Peyer's patch (tissue), 4 donors: ENCODE results near the gene TDRD12.

ENCODE experiments used
- CTCF ChIP-seq, 6 experiments: fragments of 450-650 bp in 4 of 6; fragments of 200-600 bp in 2 of 6; sonication (generic) in 1 of 6; IDR thresholded peaks; one replicate each; pipeline ENCODE4 v1.5.1; 2017 to 2019; ENCODE audit warnings: antibody characterized with exemption in 6 of 6, mild to moderate bottlenecking in 3 of 6, moderate library complexity in 1 of 6
- POLR2A ChIP-seq, 2 donors: fragments of 450-650 bp; IDR thresholded peaks; one replicate each; pipeline ENCODE4 v1.5.1; 2017; ENCODE audit warnings: antibody characterized with exemption in 2 of 2, mild to moderate bottlenecking in 2 of 2, moderate library complexity in 2 of 2

- TF ChIP-seq CTCF (IDR thresholded peaks at IDR 0.05) (no peak), POLR2A (IDR thresholded peaks at IDR 0.05) (no peak)
Measured at GRCh38 chr19:32773126-32773525, 53.6 kb downstream of the TDRD12 start.
